Vagina (tissue), 2 donors: ENCODE results near the gene IGSF5. TPM values are rescaled to one million over a fixed set of nuclear protein-coding genes. Genes with fewer than 3 reads are reported as not detected.
"Not testable (repeated sequence)": the region's sequence is repeated elsewhere in the genome, so short reads cannot be mapped to it uniquely, and the experiment has no call there.

Source experiments
- DNase-seq, 2 donors: peaks; one replicate each; pipeline ENCODE4 v3.0.0-alpha.2; 2017; ENCODE audit errors: extremely low spot score in 2 of 2
- H3K27ac ChIP-seq: fragments of 200-600 bp; sonication (generic); one replicate; pipeline ENCODE4 v1.5.1; 2019
- H3K27me3 ChIP-seq: fragments of 200-600 bp; sonication (generic); one replicate; pipeline ENCODE4 v1.5.1; 2019
- H3K36me3 ChIP-seq, 2 donors: fragments of 200-600 bp; sonication (generic); one replicate each; pipeline ENCODE4 v1.5.1; 2017 to 2019
- H3K4me1 ChIP-seq: fragments of 200-600 bp; sonication (generic); one replicate; pipeline ENCODE4 v1.5.1; 2019
- H3K4me3 ChIP-seq, 2 donors: fragments of 200-600 bp; sonication (generic); 1 replicate in 1 of 2; 2 replicates in 1 of 2; pipeline ENCODE4 v1.5.1; 2016 to 2019
- H3K9me3 ChIP-seq: fragments of 200-600 bp; sonication (generic); one replicate; pipeline ENCODE4 v1.5.1; 2019
- POLR2A ChIP-seq, 2 donors: fragments of 450-650 bp; IDR thresholded peaks; one replicate each; pipeline ENCODE4 v1.6.1; 2017; ENCODE audit warnings: antibody characterized with exemption in 2 of 2, mild to moderate bottlenecking in 2 of 2, moderate library complexity in 2 of 2
- POLR2AphosphoS5 ChIP-seq, 2 donors: sonication (generic); formaldehyde crosslinking; IDR thresholded peaks; one replicate each; pipeline ENCODE4 v1.9.0; 2017; ENCODE audit warnings: antibody characterized with exemption in 2 of 2, mild to moderate bottlenecking in 2 of 2, low read depth in 1 of 2; ENCODE audit not compliant: insufficient read depth in 1 of 2
- intact Hi-C: fragments of 100-400 bp; cut with DNase I; formaldehyde crosslinking; loops from one replicate; pipeline ENCODE4 v1.15.1; 2023
- total RNA-seq: library from RNA; depleted of rRNA; stranded (reverse); fragments of >200 nt; gene quantifications from one replicate; pipeline ENCODE4 v1.2.3, GENCODE V29; 2016
- TF ChIP-seq, protein P1 (sequence below), 3 experiments: fragments of 450-650 bp in 2 of 3; fragments of 200-600 bp in 1 of 3; sonication (generic) in 1 of 3; IDR thresholded peaks; one replicate each; pipeline ENCODE4 v1.5.1; 2017 to 2019; ENCODE audit warnings: antibody characterized with exemption in 3 of 3, mild to moderate bottlenecking in 2 of 3, moderate library complexity in 2 of 3

Gene IGSF5
- not detected for total RNA-seq

DNA sequence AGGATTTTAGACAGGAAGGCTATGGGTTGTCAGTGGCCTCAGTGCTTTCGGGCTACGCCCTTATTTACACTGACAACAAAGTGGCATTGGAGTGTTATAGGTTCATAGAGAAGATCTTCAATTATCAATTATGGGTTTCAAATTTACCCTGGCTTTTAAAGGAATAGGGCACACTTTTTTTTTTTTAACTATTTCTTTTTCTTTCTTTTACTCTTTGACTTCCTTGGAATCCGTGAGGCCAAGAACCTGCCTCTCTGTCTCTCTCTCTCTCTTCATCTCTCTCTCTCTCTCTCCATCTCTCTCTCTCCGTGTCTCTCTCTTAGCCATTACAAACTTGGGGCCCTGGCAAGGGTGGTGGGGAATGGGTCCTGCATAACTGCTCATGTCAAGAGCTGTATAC lies at the start of gene IGSF5:
Gene IGSF5 (plus strand): TSS at position 301 of the 400 bp plus-strand sequence. CDS start 327 bp downstream, outside the sequence.
- H3K4me1 ChIP-seq, H3K4me3 ChIP-seq, DNase-seq, H3K36me3 ChIP-seq, H3K27me3 ChIP-seq, H3K27ac ChIP-seq, intact Hi-C loops, H3K9me3 ChIP-seq: not testable (repeated sequence)

GRCh38 chr21:39696196-39696595 lies 48.8 kb upstream of the IGSF5 start:
- TF ChIP-seq POLR2A (IDR thresholded peaks at IDR 0.05) = no peak
- TF ChIP-seq POLR2AphosphoS5 (IDR thresholded peaks at IDR 0.05; ENCODE audit: insufficient read depth in 1 of 2, low read depth in 1 of 2) = no peak
- TF ChIP-seq, protein P1, sequence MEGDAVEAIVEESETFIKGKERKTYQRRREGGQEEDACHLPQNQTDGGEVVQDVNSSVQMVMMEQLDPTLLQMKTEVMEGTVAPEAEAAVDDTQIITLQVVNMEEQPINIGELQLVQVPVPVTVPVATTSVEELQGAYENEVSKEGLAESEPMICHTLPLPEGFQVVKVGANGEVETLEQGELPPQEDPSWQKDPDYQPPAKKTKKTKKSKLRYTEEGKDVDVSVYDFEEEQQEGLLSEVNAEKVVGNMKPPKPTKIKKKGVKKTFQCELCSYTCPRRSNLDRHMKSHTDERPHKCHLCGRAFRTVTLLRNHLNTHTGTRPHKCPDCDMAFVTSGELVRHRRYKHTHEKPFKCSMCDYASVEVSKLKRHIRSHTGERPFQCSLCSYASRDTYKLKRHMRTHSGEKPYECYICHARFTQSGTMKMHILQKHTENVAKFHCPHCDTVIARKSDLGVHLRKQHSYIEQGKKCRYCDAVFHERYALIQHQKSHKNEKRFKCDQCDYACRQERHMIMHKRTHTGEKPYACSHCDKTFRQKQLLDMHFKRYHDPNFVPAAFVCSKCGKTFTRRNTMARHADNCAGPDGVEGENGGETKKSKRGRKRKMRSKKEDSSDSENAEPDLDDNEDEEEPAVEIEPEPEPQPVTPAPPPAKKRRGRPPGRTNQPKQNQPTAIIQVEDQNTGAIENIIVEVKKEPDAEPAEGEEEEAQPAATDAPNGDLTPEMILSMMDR (IDR thresholded peaks at IDR 0.05) = no peak
- no peaks in the 10 kb centered on the region for H3K9me3 ChIP-seq
- no peaks in the 10 kb centered on the region for H3K27me3 ChIP-seq
- no peak overlapping the region for H3K27ac ChIP-seq
- no peaks in the 10 kb centered on the region for H3K36me3 ChIP-seq
- H3K4me1 ChIP-seq = no peaks in the 10 kb centered on the region
- H3K4me3 ChIP-seq = no peak overlapping the region
- intact Hi-C loops = no loop called here
- DNase-seq = no peak

DNA sequence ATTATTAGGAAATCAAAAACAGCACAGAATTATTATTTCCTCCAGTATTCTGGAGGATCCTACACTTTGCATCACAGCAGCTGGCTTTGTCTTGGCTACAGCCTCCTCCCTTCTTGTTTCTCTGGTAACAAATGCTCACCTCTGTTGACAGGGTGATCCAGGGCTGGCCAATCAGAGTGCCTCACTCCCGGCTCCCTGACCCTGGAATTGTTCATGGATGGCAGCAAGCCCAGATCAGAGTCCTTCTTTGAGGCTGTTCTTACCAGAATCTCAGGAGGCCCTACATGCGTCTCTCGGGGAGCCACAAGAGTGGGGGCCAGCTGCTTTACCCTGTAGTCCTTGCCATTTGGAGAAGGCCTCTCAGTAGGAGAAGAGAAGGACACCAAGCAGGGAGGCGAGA lies 48.4 kb upstream of the IGSF5 start:
- Histone ChIP-seq H3K4me1 (no peaks in the 10 kb centered on the region), H3K9me3 (no peaks in the 10 kb centered on the region), H3K27ac (no peak overlapping the region), H3K27me3 (no peaks in the 10 kb centered on the region), H3K4me3 (no peak overlapping the region), H3K36me3 (no peaks in the 10 kb centered on the region)
- TF ChIP-seq POLR2AphosphoS5 (IDR thresholded peaks at IDR 0.05; ENCODE audit: insufficient read depth in 1 of 2, low read depth in 1 of 2) = no peak
- TF ChIP-seq POLR2A (IDR thresholded peaks at IDR 0.05) = no peak
- TF ChIP-seq, protein P1 (IDR thresholded peaks at IDR 0.05) = no peak
- DNase-seq = no peak
- intact Hi-C loops = no loop called here

GRCh38 chr21:39700318-39700717 lies 44.7 kb upstream of the IGSF5 start:
- intact Hi-C loops = no loop called here
- no peak for DNase-seq
- no peaks in the 10 kb centered on the region for H3K36me3 ChIP-seq
- H3K9me3 ChIP-seq = no peaks in the 10 kb centered on the region
- H3K4me1 ChIP-seq = no peaks in the 10 kb centered on the region
- H3K27ac ChIP-seq = no peak overlapping the region
- no peaks in the 10 kb centered on the region for H3K27me3 ChIP-seq
- no peak overlapping the region for H3K4me3 ChIP-seq
- TF ChIP-seq POLR2A (IDR thresholded peaks at IDR 0.05) (no peak), POLR2AphosphoS5 (IDR thresholded peaks at IDR 0.05; ENCODE audit: insufficient read depth in 1 of 2, low read depth in 1 of 2) (no peak)
- TF ChIP-seq, protein P1 (IDR thresholded peaks at IDR 0.05) = no peak

GRCh38 chr21:39703578-39703977 lies 41.4 kb upstream of the IGSF5 start:
- Histone ChIP-seq H3K4me1 (no peaks in the 10 kb centered on the region), H3K36me3 (no peaks in the 10 kb centered on the region), H3K4me3 (no peak overlapping the region), H3K27ac (no peak overlapping the region), H3K9me3 (no peaks in the 10 kb centered on the region), H3K27me3 (no peaks in the 10 kb centered on the region)
- intact Hi-C loops = no loop called here
- TF ChIP-seq, protein P1 (IDR thresholded peaks at IDR 0.05) = no peak
- TF ChIP-seq POLR2A (IDR thresholded peaks at IDR 0.05) (no peak), POLR2AphosphoS5 (IDR thresholded peaks at IDR 0.05; ENCODE audit: insufficient read depth in 1 of 2, low read depth in 1 of 2) (no peak)
- no peak for DNase-seq

DNA sequence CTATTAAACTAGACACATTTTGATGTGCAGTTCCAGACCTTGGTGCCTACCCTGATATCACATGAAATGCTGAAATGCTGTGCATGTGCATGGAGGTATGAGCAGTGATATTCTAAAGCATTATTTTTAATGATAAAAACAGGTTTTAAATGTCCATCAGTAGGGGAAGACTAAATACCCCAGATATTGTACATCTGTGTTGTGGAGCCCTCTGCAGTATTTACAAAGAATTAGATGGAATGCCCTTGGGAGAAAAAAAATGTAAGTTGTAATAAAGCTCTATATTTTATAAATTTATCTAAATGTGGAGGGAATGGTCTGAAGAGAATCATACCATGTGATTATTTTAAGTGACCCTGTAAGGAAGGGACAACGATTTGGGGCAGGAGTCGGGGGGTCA lies 39.1 kb upstream of the IGSF5 start:
- intact Hi-C loops = no loop called here
- no peaks in the 10 kb centered on the region for H3K4me1 ChIP-seq
- no peak for DNase-seq
- no peaks in the 10 kb centered on the region for H3K9me3 ChIP-seq
- no peak overlapping the region for H3K4me3 ChIP-seq
- H3K27me3 ChIP-seq = no peaks in the 10 kb centered on the region
- TF ChIP-seq, protein P1 (IDR thresholded peaks at IDR 0.05) = no peak
- TF ChIP-seq POLR2A (IDR thresholded peaks at IDR 0.05) = no peak
- no peak for TF ChIP-seq POLR2AphosphoS5 (IDR thresholded peaks at IDR 0.05; ENCODE audit: insufficient read depth in 1 of 2, low read depth in 1 of 2)
- H3K27ac ChIP-seq = no peak overlapping the region
- H3K36me3 ChIP-seq = no peaks in the 10 kb centered on the region
